HL-60 (cell line): Measurements from ENCODE around the gene MGAT5B.

Source experiments
- DNase-seq, 2 experiments: peaks; one replicate each; pipeline ENCODE4 v3.0.0-alpha.2; 2010 to 2020; ENCODE audit warnings: low read depth in 1 of 2, low spot score in 1 of 2
- H3K27ac ChIP-seq: fragments of 250-450 bp; sonication (Bioruptor Pico); replicated peaks from 2 replicates; pipeline ENCODE4 v1.5.1; 2020; ENCODE audit warnings: mild to moderate bottlenecking, moderate library complexity
- H3K27me3 ChIP-seq: fragments of 250-450 bp; sonication (Bioruptor Pico); 2 replicates; pipeline ENCODE4 v1.5.1; 2021; ENCODE audit warnings: mild to moderate bottlenecking, moderate library complexity; ENCODE audit not compliant: insufficient read depth, poor library complexity, severe bottlenecking
- H3K4me3 ChIP-seq: replicated peaks from 2 replicates; pipeline ENCODE4 v1.5.1; 2011; ENCODE audit warnings: mild to moderate bottlenecking, control low read depth, low read length; ENCODE audit not compliant: insufficient read depth
- GABPA ChIP-seq: IDR thresholded peaks from 2 replicates; pipeline ENCODE4 v1.6.1; 2012; ENCODE audit warnings: low read depth
- POLR2AphosphoS5 ChIP-seq: IDR thresholded peaks from 2 replicates; pipeline ENCODE4 v1.6.1; 2012; ENCODE audit warnings: low read depth
- SPI1 ChIP-seq: IDR thresholded peaks from 2 replicates; pipeline ENCODE4 v1.6.1; 2012; ENCODE audit warnings: low read depth, mild to moderate bottlenecking, borderline replicate concordance
- TF ChIP-seq, protein P1 (sequence below): IDR thresholded peaks from one replicate; pipeline ENCODE4 v1.5.1; 2011; ENCODE audit warnings: low read length, control low read depth, inconsistent platforms; ENCODE audit not compliant: insufficient read depth
- TF ChIP-seq, protein P2 (sequence below): IDR thresholded peaks from 2 replicates; pipeline ENCODE4 v1.6.1; 2012; ENCODE audit warnings: low read depth; ENCODE audit not compliant: insufficient replicate concordance

The MGAT5B gene

GRCh38 chr17:76843703-76844484, 24.3 kb upstream of the MGAT5B start:
- H3K27me3 ChIP-seq: peaks cover 28% of the 10 kb centered on the region
- H3K27ac ChIP-seq: no peak overlapping the region
- no peak overlapping the region for H3K4me3 ChIP-seq
- DNase-seq: no peak
- TF ChIP-seq SPI1 (no peak), POLR2AphosphoS5 (no peak), GABPA (no peak)
- TF ChIP-seq, protein P1, sequence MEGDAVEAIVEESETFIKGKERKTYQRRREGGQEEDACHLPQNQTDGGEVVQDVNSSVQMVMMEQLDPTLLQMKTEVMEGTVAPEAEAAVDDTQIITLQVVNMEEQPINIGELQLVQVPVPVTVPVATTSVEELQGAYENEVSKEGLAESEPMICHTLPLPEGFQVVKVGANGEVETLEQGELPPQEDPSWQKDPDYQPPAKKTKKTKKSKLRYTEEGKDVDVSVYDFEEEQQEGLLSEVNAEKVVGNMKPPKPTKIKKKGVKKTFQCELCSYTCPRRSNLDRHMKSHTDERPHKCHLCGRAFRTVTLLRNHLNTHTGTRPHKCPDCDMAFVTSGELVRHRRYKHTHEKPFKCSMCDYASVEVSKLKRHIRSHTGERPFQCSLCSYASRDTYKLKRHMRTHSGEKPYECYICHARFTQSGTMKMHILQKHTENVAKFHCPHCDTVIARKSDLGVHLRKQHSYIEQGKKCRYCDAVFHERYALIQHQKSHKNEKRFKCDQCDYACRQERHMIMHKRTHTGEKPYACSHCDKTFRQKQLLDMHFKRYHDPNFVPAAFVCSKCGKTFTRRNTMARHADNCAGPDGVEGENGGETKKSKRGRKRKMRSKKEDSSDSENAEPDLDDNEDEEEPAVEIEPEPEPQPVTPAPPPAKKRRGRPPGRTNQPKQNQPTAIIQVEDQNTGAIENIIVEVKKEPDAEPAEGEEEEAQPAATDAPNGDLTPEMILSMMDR: no peak
- TF ChIP-seq, protein P2, sequence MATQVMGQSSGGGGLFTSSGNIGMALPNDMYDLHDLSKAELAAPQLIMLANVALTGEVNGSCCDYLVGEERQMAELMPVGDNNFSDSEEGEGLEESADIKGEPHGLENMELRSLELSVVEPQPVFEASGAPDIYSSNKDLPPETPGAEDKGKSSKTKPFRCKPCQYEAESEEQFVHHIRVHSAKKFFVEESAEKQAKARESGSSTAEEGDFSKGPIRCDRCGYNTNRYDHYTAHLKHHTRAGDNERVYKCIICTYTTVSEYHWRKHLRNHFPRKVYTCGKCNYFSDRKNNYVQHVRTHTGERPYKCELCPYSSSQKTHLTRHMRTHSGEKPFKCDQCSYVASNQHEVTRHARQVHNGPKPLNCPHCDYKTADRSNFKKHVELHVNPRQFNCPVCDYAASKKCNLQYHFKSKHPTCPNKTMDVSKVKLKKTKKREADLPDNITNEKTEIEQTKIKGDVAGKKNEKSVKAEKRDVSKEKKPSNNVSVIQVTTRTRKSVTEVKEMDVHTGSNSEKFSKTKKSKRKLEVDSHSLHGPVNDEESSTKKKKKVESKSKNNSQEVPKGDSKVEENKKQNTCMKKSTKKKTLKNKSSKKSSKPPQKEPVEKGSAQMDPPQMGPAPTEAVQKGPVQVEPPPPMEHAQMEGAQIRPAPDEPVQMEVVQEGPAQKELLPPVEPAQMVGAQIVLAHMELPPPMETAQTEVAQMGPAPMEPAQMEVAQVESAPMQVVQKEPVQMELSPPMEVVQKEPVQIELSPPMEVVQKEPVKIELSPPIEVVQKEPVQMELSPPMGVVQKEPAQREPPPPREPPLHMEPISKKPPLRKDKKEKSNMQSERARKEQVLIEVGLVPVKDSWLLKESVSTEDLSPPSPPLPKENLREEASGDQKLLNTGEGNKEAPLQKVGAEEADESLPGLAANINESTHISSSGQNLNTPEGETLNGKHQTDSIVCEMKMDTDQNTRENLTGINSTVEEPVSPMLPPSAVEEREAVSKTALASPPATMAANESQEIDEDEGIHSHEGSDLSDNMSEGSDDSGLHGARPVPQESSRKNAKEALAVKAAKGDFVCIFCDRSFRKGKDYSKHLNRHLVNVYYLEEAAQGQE: no peak

GRCh38 chr17:76844485-76844829, 23.7 kb upstream of the MGAT5B start:
- no peak overlapping the region for H3K27ac ChIP-seq
- DNase-seq: no peak
- peaks cover 28% of the 10 kb centered on the region for H3K27me3 ChIP-seq
- TF ChIP-seq POLR2AphosphoS5 (no peak), SPI1 (no peak), GABPA (no peak)
- TF ChIP-seq, protein P1: no peak
- H3K4me3 ChIP-seq: no peak overlapping the region

DNA sequence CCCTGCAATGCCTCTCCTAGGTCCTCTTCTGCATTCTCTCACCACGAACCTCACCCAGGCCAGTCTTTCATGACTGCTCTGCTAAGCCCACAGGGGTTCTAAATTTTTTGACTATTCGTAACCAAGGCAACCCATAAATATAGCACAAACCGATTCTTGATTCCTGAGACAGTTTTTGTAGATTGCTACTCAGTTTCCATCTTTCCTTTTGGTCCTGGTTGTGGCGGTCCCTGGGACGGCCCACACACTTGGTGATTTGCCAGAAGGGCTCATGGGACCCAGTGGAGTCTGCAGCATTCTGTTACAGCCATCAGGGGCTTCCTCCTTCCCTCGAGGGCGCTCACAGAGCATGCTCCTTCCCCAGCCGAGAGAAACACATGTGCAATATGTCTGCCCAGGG, 23.4 kb upstream of the MGAT5B start:
- Histone ChIP-seq H3K27me3 (peaks cover 27% of the 10 kb centered on the region), H3K27ac (no peak overlapping the region), H3K4me3 (no peak overlapping the region)
- DNase-seq: no peak
- TF ChIP-seq POLR2AphosphoS5 (no peak), SPI1 (no peak), GABPA (no peak)
- TF ChIP-seq, protein P1: no peak
- TF ChIP-seq, protein P2: no peak
